HepG2 (cell line): Measurements from ENCODE around the gene BOD1L1. TPM values are rescaled to one million over a fixed set of nuclear protein-coding genes. Genes with fewer than 3 reads are reported as not detected.
A peak's percentile ranks its signal among the peaks of the same experiment; 100 is the strongest.

Experiments
- AKAP8 ChIP-seq: sonication (generic); formaldehyde crosslinking; IDR thresholded peaks from 2 replicates; pipeline ENCODE4 v1.5.1; 2020; ENCODE audit warnings: mild to moderate bottlenecking, missing genetic modification reagents
- GATA4 ChIP-seq: sonication (generic); IDR thresholded peaks from 2 replicates; pipeline ENCODE4 v1.6.1; 2016; ENCODE audit warnings: antibody characterized with exemption, low read depth, borderline replicate concordance
- HNRNPK ChIP-seq: fragments of 200-400 bp; formaldehyde crosslinking; IDR thresholded peaks from 2 replicates; pipeline ENCODE4 v1.6.1; 2018; ENCODE audit warnings: low read length, low read depth, moderate library complexity, mild to moderate bottlenecking; ENCODE audit not compliant: poor library complexity, severe bottlenecking
- IKZF1 ChIP-seq: fragments of 450-650 bp; IDR thresholded peaks from 2 replicates; pipeline ENCODE4 v1.7.1; 2016
- MEIS1 ChIP-seq: sonication (generic); formaldehyde crosslinking; IDR thresholded peaks from 2 replicates; pipeline ENCODE4 v1.9.0; 2021; ENCODE audit warnings: mild to moderate bottlenecking, missing genetic modification reagents, moderate library complexity, borderline replicate concordance
- NONO ChIP-seq, 2 experiments: fragments of 450-650 bp in 1 of 2; sonication (generic) in 1 of 2; formaldehyde crosslinking in 1 of 2; IDR thresholded peaks in 1 of 2; conservative IDR thresholded peaks in 1 of 2; 2 replicates each; pipeline versions ENCODE4 v1.6.1 to v1.8.0; 2017 to 2022; ENCODE audit warnings: mild to moderate bottlenecking in 1 of 2, missing genetic modification reagents in 1 of 2, moderate library complexity in 1 of 2
- NR2F6 ChIP-seq, 2 experiments: IDR thresholded peaks; 2 replicates each; pipeline ENCODE4 v1.6.1; 2016; ENCODE audit warnings: antibody characterized with exemption in 1 of 2, mild to moderate bottlenecking in 1 of 2
- NRL ChIP-seq: sonication (generic); formaldehyde crosslinking; IDR thresholded peaks from 2 replicates; pipeline ENCODE4 v1.5.0; 2020; ENCODE audit warnings: missing genetic modification reagents, mild to moderate bottlenecking, moderate library complexity, borderline replicate concordance
- PHB2 ChIP-seq: fragments of 450-650 bp; IDR thresholded peaks from 2 replicates; pipeline ENCODE4 v1.6.1; 2018; ENCODE audit not compliant: partially characterized antibody
- RBM39 ChIP-seq: fragments of 200-400 bp; formaldehyde crosslinking; IDR thresholded peaks from one replicate; pipeline ENCODE4 v1.6.1; 2018; ENCODE audit warnings: antibody characterized with exemption, mild to moderate bottlenecking, low read depth, low read length; ENCODE audit not compliant: poor library complexity, severe bottlenecking
- SAP130 ChIP-seq: IDR thresholded peaks from 2 replicates; pipeline ENCODE4 v1.6.1; 2016; ENCODE audit warnings: low read depth
- SP5 ChIP-seq: IDR thresholded peaks from 2 replicates; pipeline ENCODE4 v1.6.1; 2016; ENCODE audit warnings: low read depth, borderline replicate concordance
- SUZ12 ChIP-seq: fragments of 150-350 bp; IDR thresholded peaks from 2 replicates; pipeline ENCODE4 v1.6.1; 2014; ENCODE audit warnings: low read depth, low read length
- U2AF1 ChIP-seq: fragments of 200-400 bp; formaldehyde crosslinking; optimal IDR thresholded peaks from 2 replicates; pipeline ENCODE3; 2017; ENCODE audit warnings: mild to moderate bottlenecking, low read depth, low read length
- ZBTB21 ChIP-seq: sonication (generic); formaldehyde crosslinking; IDR thresholded peaks from 2 replicates; pipeline ENCODE4 v1.4.0; 2020; ENCODE audit warnings: missing genetic modification reagents
- ZFP90 ChIP-seq: sonication (generic); formaldehyde crosslinking; IDR thresholded peaks from 2 replicates; pipeline ENCODE4 v1.8.0; 2022; ENCODE audit warnings: missing genetic modification reagents, mild to moderate bottlenecking, inconsistent platforms, borderline replicate concordance
- ZNF430 ChIP-seq: sonication (generic); formaldehyde crosslinking; IDR thresholded peaks from 2 replicates; pipeline ENCODE4 v1.9.0; 2021; ENCODE audit warnings: mild to moderate bottlenecking, missing genetic modification reagents
- ZNF570 ChIP-seq: sonication (generic); formaldehyde crosslinking; IDR thresholded peaks from 2 replicates; pipeline ENCODE4 v1.4.0; 2020; ENCODE audit warnings: mild to moderate bottlenecking, missing genetic modification reagents, borderline replicate concordance
- ZNF724P ChIP-seq: sonication (generic); formaldehyde crosslinking; IDR thresholded peaks from 2 replicates; pipeline ENCODE4 v1.8.0; 2022; ENCODE audit warnings: missing genetic modification reagents, borderline replicate concordance
- ZNF83 ChIP-seq: sonication (generic); formaldehyde crosslinking; IDR thresholded peaks from 2 replicates; pipeline ENCODE4 v1.4.0; 2020; ENCODE audit warnings: missing genetic modification reagents, mild to moderate bottlenecking, borderline replicate concordance
- ZNF841 ChIP-seq: sonication (generic); formaldehyde crosslinking; IDR thresholded peaks from 2 replicates; pipeline ENCODE4 v1.8.1; 2023; ENCODE audit warnings: missing genetic modification reagents, borderline replicate concordance
- polyA plus RNA-seq, 8 experiments: library from polyadenylated mRNA; depleted of rRNA in 3 of 8; stranded (reverse) in 7 of 8; unstranded in 1 of 8; fragments of >200 nt; fragmentation: Illumina TruSeq in 4 of 8; extraction: Trizol in 4 of 8; gene quantifications; 2 replicates each; pipeline versions ENCODE4 v1.2.1 to v1.2.3, GENCODE V29; 2011 to 2016; ENCODE audit warnings: low read depth in 4 of 8, missing spikeins in 1 of 8, mixed read lengths in 1 of 8; ENCODE audit not compliant: insufficient read depth in 1 of 8
- total RNA-seq, 5 experiments: library from RNA; depleted of rRNA; stranded (reverse); fragments of >200 nt; fragmentation: Illumina TruSeq; extraction: Trizol; gene quantifications; 2 replicates each; pipeline ENCODE4 v1.2.3, GENCODE V29; 2016; ENCODE audit warnings: low read depth in 1 of 5
- TF ChIP-seq, protein P1 (sequence below): IDR thresholded peaks from 2 replicates; pipeline ENCODE4 v1.6.1; 2016; ENCODE audit warnings: low read depth, control low read depth
- TF ChIP-seq, protein P2 (sequence below): sonication (generic); formaldehyde crosslinking; IDR thresholded peaks from 2 replicates; pipeline ENCODE4 v1.9.0; 2021; ENCODE audit warnings: missing genetic modification reagents, borderline replicate concordance
- TF ChIP-seq, protein P3 (sequence below): sonication (generic); formaldehyde crosslinking; conservative IDR thresholded peaks from 2 replicates; pipeline ENCODE4 v1.8.0; 2022; ENCODE audit warnings: mild to moderate bottlenecking, moderate library complexity, missing genetic modification reagents
- TF ChIP-seq, protein P4 (sequence below): IDR thresholded peaks from 2 replicates; pipeline ENCODE4 v1.6.1; 2016; ENCODE audit warnings: missing biosample characterization, missing genetic modification reagents, low read depth

BOD1L1 gene
- total and polyA plus RNA-seq, 2 of the 13 experiments (the other 11 are each of a cell fraction or from before 2014, with no cell fraction given) = 11.7 to 17.9 TPM

DNA sequence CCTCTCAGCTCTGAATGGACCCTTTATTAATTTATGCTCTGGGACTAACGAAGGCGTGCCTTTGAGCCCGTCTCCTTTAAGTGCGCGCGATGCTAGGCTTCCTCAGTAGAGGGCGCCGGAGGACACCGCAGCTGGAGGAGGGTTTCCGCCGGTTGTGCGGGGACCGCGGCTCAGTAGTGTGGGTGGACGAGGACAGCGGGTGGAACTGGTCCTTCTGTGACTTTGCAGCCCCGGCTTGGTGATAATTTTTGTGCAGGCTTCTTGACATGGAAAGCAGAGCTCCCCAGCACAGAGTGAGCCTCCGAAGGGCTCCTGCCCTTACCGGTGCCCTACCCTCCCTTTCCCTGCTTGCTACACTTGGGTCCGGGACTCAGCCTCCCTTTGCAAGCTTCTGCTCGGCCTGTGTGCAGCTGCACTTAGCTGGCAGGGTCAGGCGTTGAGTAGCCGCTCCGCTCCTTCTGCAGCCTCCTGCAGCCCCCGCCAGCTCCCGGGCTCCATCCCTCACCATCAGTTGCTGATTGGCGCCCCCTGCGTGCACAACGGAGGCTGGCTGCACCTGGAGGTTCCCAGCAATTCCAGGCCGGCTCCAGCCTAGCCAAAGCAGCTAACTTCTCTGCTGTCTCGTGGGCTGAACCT lies 26.8 kb upstream of the BOD1L1 start (continued):
- TF ChIP-seq, protein P1, sequence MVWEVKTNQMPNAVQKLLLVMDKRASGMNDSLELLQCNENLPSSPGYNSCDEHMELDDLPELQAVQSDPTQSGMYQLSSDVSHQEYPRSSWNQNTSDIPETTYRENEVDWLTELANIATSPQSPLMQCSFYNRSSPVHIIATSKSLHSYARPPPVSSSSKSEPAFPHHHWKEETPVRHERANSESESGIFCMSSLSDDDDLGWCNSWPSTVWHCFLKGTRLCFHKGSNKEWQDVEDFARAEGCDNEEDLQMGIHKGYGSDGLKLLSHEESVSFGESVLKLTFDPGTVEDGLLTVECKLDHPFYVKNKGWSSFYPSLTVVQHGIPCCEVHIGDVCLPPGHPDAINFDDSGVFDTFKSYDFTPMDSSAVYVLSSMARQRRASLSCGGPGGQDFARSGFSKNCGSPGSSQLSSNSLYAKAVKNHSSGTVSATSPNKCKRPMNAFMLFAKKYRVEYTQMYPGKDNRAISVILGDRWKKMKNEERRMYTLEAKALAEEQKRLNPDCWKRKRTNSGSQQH (CRISPR knock-in tag) = no peak
- TF ChIP-seq U2AF1 (no peak), ZBTB21 (CRISPR knock-in tag) (no peak), HNRNPK (no peak), GATA4 (no peak), SAP130 (0 out of 2 replicates have a peak, but pooled peaks have one; percentile 6), ZNF570 (CRISPR knock-in tag) (no peak), ZFP90 (CRISPR knock-in tag) (no peak; the same call in 1 of the 2 replicates), ZNF841 (CRISPR knock-in tag) (no peak), IKZF1 (no peak), NR2F6 (IDR thresholded peaks at IDR 0.05) (no peak), NR2F6 (CRISPR knock-in tag; IDR thresholded peaks at IDR 0.05) (no peak), PHB2 (no peak), MEIS1 (no peak), AKAP8 (CRISPR knock-in tag) (no peak), SP5 (CRISPR knock-in tag) (no peak), NRL (peak; percentile 70; the same call in 1 of the 2 replicates), ZNF724P (no peak), NONO (IDR thresholded peaks at IDR 0.05) (no peak), NONO (CRISPR knock-in tag; conservative IDR thresholded peaks at IDR 0.05) (0 out of 2 replicates have a peak, but pooled peaks have one; percentile 35), ZNF83 (CRISPR knock-in tag) (no peak), SUZ12 (no peak), RBM39 (no peak), ZNF430 (CRISPR knock-in tag) (no peak)
- TF ChIP-seq, protein P2, sequence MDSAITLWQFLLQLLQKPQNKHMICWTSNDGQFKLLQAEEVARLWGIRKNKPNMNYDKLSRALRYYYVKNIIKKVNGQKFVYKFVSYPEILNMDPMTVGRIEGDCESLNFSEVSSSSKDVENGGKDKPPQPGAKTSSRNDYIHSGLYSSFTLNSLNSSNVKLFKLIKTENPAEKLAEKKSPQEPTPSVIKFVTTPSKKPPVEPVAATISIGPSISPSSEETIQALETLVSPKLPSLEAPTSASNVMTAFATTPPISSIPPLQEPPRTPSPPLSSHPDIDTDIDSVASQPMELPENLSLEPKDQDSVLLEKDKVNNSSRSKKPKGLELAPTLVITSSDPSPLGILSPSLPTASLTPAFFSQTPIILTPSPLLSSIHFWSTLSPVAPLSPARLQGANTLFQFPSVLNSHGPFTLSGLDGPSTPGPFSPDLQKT = no peak
- TF ChIP-seq, protein P3, sequence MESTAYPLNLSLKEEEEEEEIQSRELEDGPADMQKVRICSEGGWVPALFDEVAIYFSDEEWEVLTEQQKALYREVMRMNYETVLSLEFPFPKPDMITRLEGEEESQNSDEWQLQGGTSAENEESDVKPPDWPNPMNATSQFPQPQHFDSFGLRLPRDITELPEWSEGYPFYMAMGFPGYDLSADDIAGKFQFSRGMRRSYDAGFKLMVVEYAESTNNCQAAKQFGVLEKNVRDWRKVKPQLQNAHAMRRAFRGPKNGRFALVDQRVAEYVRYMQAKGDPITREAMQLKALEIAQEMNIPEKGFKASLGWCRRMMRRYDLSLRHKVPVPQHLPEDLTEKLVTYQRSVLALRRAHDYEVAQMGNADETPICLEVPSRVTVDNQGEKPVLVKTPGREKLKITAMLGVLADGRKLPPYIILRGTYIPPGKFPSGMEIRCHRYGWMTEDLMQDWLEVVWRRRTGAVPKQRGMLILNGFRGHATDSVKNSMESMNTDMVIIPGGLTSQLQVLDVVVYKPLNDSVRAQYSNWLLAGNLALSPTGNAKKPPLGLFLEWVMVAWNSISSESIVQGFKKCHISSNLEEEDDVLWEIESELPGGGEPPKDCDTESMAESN (CRISPR knock-in tag) = no peak
- TF ChIP-seq, protein P4, sequence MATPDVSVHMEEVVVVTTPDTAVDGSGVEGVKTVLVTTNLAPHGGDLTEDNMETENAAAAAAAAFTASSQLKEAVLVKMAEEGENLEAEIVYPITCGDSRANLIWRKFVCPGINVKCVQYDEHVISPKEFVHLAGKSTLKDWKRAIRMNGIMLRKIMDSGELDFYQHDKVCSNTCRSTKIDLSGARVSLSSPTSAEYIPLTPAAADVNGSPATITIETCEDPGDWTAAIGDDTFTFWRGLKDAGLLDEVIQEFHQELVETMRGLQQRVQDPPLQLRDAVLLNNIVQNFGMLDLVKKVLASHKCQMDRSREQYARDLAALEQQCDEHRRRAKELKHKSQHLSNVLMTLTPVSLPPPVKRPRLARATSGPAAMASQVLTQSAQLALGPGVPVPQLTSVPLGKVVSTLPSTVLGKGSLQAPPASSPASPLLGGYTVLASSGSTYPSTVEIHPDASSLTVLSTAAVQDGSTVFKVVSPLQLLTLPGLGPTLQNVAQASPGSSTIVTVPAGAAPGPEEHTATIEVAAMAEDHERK = no peak
